Panc1 (cell line): Measurements from ENCODE around the gene FBN1. TPM values are rescaled to one million over a fixed set of nuclear protein-coding genes. Genes with fewer than 3 reads are reported as not detected.

Experiments used
- ATAC-seq: fragments of 200-7000 bp; cut with Tn5 transposase; 2 replicates; pipeline ENCODE4 v1.9.1; 2020; ENCODE audit warnings: mild to moderate bottlenecking, moderate library complexity
- BruUV-seq: library from RNA; stranded (reverse); fragments of 400-500 nt; replicated peaks from 2 replicates; lab custom pipeline; 2021; lab: Mats Ljungman, UMichigan
- CTCF ChIA-PET: fragments of 300-600 bp; sonication (Branson Sonifier 250); formaldehyde crosslinking; loops from one replicate; lab custom pipeline; 2022; ENCODE audit warnings: antibody characterized with exemption; lab: Charles Lee
- POLR2A ChIA-PET: fragments of 300-600 bp; sonication (Branson Sonifier 250); formaldehyde crosslinking; loops from one replicate; lab custom pipeline; 2022; ENCODE audit warnings: antibody characterized with exemption; lab: Charles Lee
- DNase-seq: peaks from one replicate; pipeline ENCODE4 v3.0.0-alpha.2; 2010; ENCODE audit warnings: low read depth, low spot score
- H3K27ac ChIP-seq: 2 replicates; pipeline ENCODE4 v1.5.1; 2011; ENCODE audit warnings: mild to moderate bottlenecking, low read length, inconsistent platforms
- H3K27me3 ChIP-seq: fragments of 200-500 bp; sonication (Bioruptor generic); 2 replicates; pipeline ENCODE4 v1.6.0; 2014; ENCODE audit warnings: low read length, inconsistent platforms; ENCODE audit not compliant: control insufficient read depth, insufficient read depth
- H3K36me3 ChIP-seq: fragments of 200-500 bp; sonication (Bioruptor generic); 2 replicates; pipeline ENCODE4 v1.5.1; 2014; ENCODE audit warnings: inconsistent platforms, mild to moderate bottlenecking, low read length, moderate library complexity; ENCODE audit not compliant: control insufficient read depth, insufficient read depth
- H3K4me1 ChIP-seq: 2 replicates; pipeline ENCODE4 v1.5.1; 2011; ENCODE audit warnings: inconsistent platforms, mild to moderate bottlenecking, low read length, moderate library complexity; ENCODE audit not compliant: control insufficient read depth, insufficient read depth
- H3K4me3 ChIP-seq, 2 experiments: 2 replicates each; pipeline ENCODE4 v1.5.1; 2011 to 2012; ENCODE audit warnings: low read depth in 2 of 2, low read length in 2 of 2, mild to moderate bottlenecking in 2 of 2, inconsistent platforms in 1 of 2, moderate library complexity in 1 of 2
- H3K9me3 ChIP-seq: fragments of 200-500 bp; sonication (Bioruptor generic); 2 replicates; pipeline ENCODE4 v1.5.1; 2014; ENCODE audit warnings: low read depth, mild to moderate bottlenecking, inconsistent platforms, low read length, moderate library complexity; ENCODE audit not compliant: control insufficient read depth, insufficient read depth
- POLR2AphosphoS5 ChIP-seq: IDR thresholded peaks from 2 replicates; pipeline ENCODE4 v1.6.1; 2012; ENCODE audit warnings: mild to moderate bottlenecking, low read depth, low read length, moderate library complexity
- SIN3A ChIP-seq: IDR thresholded peaks from 2 replicates; pipeline ENCODE4 v1.6.1; 2012; ENCODE audit warnings: low read depth, mild to moderate bottlenecking, low read length, moderate library complexity, borderline replicate concordance; ENCODE audit not compliant: insufficient read depth
- TCF7L2 ChIP-seq: IDR thresholded peaks from 2 replicates; pipeline ENCODE4 v1.6.1; 2011; ENCODE audit warnings: mild to moderate bottlenecking, low read depth, low read length, inconsistent platforms
- in situ Hi-C: cut with HindIII; loops from 2 replicates; pipeline ENCODE4 v1.10.0; 2016; ENCODE audit warnings: low sequenced_read_pairs, low pct_unique_long_range_greater_than_20kb
- intact Hi-C: fragments of 100-400 bp; cut with micrococcal nuclease; formaldehyde crosslinking; loops from one replicate; pipeline ENCODE4 v1.10.0; 2022; ENCODE audit not compliant: unreplicated experiment
- total RNA-seq: library from RNA; stranded (reverse); gene quantifications from one replicate; pipeline ENCODE4 v1.2.1, GENCODE V29; 2021; ENCODE audit not compliant: unreplicated experiment
- TF ChIP-seq, protein P1 (sequence below): fragments of 450-650 bp; IDR thresholded peaks from 2 replicates; pipeline ENCODE4 v1.5.1; 2017; ENCODE audit warnings: mild to moderate bottlenecking
- TF ChIP-seq, protein P2 (sequence below), 2 experiments: IDR thresholded peaks; 2 replicates each; pipeline ENCODE4 v1.6.1; 2011 to 2012; ENCODE audit warnings: low read depth in 2 of 2, control low read depth in 1 of 2, low read length in 1 of 2, mild to moderate bottlenecking in 1 of 2, moderate library complexity in 1 of 2; ENCODE audit not compliant: insufficient read depth in 1 of 2

FBN1 gene
- total RNA-seq, 1 experiment from 2014 or later = 0.46 TPM

DNA sequence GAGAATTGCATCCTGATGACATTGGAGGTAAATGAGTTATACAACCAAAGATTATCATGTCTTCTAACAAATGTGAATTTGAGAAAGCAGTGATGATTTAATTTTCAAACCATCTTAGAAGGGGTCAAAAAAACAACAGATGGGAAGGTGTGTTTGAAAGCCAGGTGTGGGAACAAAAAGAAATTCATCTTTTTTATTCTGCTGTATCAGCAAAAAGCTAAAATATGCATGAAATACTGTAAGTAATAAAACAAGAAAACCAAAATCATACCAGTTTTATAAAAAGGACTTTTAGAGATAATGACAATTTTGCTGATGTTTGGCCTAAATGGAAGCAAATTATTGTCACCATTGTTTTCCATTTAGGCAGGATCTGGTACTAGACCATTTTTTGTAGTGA is 145.5 kb downstream of the FBN1 start:
- H3K4me3 ChIP-seq = no peak overlapping the region
- no peaks in the 10 kb centered on the region for H3K9me3 ChIP-seq
- no peaks in the 10 kb centered on the region for H3K4me1 ChIP-seq
- no peak overlapping the region for H3K27ac ChIP-seq
- H3K36me3 ChIP-seq = no peaks in the 10 kb centered on the region
- DNase-seq (no peak), ATAC-seq (no peak)
- intact Hi-C loops = no loop called here
- H3K27me3 ChIP-seq = no peaks in the 10 kb centered on the region
- ChIA-PET POLR2A (no interaction called here), CTCF (no interaction called here)
- TF ChIP-seq POLR2AphosphoS5 (no peak), TCF7L2 (no peak), SIN3A (no peak)
- TF ChIP-seq, protein P1, sequence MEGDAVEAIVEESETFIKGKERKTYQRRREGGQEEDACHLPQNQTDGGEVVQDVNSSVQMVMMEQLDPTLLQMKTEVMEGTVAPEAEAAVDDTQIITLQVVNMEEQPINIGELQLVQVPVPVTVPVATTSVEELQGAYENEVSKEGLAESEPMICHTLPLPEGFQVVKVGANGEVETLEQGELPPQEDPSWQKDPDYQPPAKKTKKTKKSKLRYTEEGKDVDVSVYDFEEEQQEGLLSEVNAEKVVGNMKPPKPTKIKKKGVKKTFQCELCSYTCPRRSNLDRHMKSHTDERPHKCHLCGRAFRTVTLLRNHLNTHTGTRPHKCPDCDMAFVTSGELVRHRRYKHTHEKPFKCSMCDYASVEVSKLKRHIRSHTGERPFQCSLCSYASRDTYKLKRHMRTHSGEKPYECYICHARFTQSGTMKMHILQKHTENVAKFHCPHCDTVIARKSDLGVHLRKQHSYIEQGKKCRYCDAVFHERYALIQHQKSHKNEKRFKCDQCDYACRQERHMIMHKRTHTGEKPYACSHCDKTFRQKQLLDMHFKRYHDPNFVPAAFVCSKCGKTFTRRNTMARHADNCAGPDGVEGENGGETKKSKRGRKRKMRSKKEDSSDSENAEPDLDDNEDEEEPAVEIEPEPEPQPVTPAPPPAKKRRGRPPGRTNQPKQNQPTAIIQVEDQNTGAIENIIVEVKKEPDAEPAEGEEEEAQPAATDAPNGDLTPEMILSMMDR = no peak
- TF ChIP-seq, protein P2, sequence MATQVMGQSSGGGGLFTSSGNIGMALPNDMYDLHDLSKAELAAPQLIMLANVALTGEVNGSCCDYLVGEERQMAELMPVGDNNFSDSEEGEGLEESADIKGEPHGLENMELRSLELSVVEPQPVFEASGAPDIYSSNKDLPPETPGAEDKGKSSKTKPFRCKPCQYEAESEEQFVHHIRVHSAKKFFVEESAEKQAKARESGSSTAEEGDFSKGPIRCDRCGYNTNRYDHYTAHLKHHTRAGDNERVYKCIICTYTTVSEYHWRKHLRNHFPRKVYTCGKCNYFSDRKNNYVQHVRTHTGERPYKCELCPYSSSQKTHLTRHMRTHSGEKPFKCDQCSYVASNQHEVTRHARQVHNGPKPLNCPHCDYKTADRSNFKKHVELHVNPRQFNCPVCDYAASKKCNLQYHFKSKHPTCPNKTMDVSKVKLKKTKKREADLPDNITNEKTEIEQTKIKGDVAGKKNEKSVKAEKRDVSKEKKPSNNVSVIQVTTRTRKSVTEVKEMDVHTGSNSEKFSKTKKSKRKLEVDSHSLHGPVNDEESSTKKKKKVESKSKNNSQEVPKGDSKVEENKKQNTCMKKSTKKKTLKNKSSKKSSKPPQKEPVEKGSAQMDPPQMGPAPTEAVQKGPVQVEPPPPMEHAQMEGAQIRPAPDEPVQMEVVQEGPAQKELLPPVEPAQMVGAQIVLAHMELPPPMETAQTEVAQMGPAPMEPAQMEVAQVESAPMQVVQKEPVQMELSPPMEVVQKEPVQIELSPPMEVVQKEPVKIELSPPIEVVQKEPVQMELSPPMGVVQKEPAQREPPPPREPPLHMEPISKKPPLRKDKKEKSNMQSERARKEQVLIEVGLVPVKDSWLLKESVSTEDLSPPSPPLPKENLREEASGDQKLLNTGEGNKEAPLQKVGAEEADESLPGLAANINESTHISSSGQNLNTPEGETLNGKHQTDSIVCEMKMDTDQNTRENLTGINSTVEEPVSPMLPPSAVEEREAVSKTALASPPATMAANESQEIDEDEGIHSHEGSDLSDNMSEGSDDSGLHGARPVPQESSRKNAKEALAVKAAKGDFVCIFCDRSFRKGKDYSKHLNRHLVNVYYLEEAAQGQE (IDR thresholded peaks at IDR 0.05; ENCODE audit: insufficient read depth in 1 of 2, low read depth in 2 of 2, low read length in 1 of 2) = no peak
- in situ Hi-C loops = no loop called here
- BruUV-seq = no TSS peak

DNA sequence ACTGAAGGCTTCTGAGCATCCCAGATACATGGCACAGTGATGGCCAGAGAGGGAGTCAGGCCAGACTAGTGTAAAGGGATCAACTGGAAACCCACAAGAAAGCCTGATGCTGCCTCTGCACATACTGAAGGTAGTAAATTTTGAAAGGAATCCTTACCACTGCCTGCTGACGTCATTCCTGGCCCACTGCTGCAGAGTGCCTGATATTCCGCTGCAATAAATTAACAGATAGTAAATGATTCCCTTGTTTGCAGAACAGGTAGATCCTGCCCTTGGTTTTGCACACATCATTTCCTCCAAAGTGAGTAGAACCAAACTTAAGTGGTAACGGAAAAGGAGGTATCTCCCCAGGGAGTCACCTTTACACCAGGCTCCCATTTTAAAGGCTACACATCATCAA is 146.7 kb downstream of the FBN1 start:
- no peak overlapping the region for H3K4me3 ChIP-seq
- ChIA-PET CTCF (no interaction called here), POLR2A (no interaction called here)
- H3K4me1 ChIP-seq = no peaks in the 10 kb centered on the region
- intact Hi-C loops = no loop called here
- TF ChIP-seq, protein P1 = no peak
- TF ChIP-seq POLR2AphosphoS5 (no peak), SIN3A (no peak), TCF7L2 (no peak)
- TF ChIP-seq, protein P2 (IDR thresholded peaks at IDR 0.05; ENCODE audit: insufficient read depth in 1 of 2, low read depth in 2 of 2, low read length in 1 of 2) = no peak
- in situ Hi-C loops = no loop called here
- H3K36me3 ChIP-seq = no peaks in the 10 kb centered on the region
- H3K27ac ChIP-seq = no peak overlapping the region
- no peak for ATAC-seq
- no peak for DNase-seq
- H3K9me3 ChIP-seq = no peaks in the 10 kb centered on the region
- H3K27me3 ChIP-seq = no peaks in the 10 kb centered on the region
- BruUV-seq = no TSS peak
